Stimulated activated naive CD4-positive, alpha-beta T cell treated with Interleukin-2 at 50 U/mL for 16 hours (primary cell): ENCODE results near the gene OSTM1.

ENCODE experiments used
- DNase-seq: peaks from one replicate; lab custom pipeline; 2025; lab: John Stamatoyannopoulos, UW

OSTM1 gene

DNA sequence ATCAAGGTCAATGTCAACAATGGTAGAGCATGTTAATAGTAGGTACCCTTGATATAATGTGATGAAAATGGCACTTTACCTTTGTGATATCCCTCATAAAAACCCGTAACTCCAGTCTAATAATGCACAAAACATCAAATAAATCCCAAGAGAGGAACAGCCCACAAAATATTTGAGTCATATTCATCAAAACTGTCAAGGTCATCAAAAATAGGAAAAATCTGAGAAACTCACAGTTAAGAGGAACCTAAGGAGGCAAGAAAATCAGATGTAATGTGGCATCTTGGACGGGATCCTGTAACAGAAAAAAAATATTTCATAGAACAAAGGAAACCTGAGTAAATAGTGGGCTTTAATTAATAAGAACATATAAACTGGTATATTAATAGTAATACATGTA is 25.5 kb upstream of the OSTM1 start:
- no peak for DNase-seq

DNA sequence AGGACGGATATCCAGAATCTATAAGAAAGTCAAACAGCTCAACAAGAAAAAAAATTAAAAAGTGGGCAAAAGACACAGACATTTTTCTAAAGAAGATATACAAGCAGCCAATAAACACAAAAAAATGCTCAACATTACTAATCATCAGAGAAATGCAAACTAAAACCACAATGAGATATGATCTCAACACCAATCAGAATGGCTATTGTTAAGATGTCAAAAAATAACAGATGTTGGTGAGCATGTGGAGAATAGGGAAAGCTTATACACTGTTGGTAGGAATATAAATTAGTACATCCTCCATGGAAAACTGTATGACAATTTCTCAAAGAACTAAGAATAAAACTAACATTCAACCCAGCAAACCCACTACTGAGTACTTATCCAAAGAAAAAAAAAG is 23.3 kb upstream of the OSTM1 start:
- no peak for DNase-seq

DNA sequence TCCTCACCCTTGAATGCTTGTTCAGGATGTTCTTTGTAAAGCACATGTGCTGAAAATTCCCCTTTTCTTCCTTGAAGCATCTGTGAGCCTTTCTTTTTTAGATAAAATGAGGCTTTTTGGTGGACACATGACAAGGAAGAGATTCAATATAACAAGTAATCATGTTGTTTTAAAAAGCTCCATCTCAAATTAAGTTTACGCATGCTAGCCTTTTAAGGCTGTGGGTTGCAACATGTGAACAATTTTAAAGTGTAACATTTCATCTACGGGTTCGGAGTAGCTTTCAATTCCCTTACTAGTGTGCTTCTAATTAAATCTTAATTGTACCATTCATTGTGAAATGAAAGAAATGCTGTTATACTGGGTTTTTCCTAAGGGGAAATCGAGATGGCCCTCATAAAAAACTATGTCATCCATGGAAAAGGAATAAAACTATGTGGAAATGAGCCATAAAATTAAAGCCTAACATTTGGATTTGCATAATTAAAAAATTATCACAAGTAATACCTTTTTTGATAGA is 19.3 kb upstream of the OSTM1 start:
- DNase-seq, result no peak

DNA sequence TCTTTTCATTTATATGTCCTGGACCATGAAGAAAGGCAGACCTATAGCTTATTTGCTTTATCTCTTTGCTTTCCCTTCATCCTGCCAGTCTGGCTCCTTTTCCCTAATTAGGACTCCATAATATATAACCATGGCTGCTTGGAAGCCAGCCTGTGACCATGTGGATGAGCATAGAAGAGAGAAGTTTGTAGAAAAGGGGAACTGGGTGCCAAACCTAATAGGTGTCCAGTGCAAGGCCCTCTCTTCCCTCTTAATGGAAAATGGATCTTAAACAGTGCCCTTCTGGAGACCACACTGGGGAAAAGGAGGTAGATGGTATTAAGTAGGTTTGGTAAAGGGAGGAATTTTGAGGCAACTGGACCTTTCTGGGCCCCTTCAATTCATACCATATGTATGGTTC is 16.7 kb upstream of the OSTM1 start:
- DNase-seq, result no peak

DNA sequence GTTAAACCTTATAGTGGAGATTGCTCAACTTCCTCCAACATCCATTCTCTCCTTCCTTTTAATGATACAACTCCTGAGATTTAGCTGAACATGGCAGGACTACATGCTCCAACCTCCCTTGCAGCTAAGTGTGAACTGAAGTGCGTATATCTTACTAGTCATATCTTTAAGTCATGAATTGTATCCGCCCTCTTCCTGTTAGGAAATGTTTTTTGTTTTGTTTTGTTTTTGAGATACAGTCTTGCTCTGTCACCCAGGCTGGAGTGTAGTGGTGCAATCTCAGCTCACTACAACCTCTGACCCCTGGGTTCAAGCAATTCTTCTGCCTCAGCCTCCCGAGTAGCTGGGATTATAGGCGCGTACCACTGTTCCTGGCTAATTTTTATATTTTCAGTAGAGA is 8.8 kb upstream of the OSTM1 start:
- DNase-seq, result no peak

DNA sequence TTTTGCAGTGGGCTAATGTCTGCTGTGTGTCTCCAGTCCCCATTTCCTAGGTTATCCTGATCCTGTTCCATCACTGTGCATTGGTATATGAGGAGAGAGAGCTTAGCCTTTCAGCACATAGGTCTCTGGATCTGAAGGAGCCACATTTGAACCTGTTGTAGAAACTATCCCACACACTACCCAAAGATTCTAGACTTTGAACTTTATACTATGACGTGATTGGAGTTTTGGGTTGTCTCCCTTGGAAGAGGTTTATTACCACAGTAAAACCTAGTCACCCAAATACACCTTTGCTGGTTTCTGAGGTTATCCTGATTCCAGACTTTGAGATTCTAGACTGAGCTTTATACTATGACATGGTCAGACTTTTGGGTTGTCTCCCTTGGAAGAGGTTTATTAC is 8.0 kb upstream of the OSTM1 start:
- DNase-seq, result no peak

DNA sequence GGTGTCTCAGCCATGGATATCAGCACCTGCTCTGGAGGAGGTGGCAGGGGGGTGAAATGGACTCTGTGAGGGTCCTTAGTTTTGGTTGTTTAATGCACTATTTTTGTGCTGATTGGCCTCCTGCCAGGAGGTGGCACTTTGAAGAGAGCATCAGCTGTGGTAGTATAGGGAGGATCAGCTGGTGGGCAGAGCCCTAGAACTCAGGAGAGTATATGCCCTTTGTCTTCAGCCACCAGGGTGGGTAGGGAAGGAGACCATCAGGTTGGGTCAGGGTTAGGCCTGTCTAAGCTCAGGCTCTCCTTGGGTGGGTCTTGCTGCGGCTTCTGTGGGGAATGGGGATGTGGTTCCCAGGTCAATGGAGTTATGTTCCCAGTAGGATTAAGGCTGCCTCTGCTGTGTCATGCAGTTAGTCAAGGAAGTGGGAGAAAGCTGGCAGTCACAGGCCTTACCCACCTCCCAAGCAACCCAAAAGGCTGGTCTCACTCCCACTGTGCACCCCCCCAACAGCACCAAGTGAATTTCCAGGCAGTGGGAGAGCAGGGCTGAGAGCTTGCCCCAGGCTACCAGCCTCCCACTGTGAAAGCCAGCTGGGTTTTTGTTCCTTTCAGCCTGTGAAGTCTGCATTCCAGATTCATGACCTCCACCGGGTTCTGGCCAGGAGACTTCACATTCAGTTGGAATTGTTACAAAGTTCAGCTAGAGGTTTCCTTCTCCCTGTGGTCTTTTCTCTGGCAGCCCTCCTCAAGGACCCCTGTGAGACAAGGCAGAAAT is 5.7 kb upstream of the OSTM1 start:
- DNase-seq, result no peak

DNA sequence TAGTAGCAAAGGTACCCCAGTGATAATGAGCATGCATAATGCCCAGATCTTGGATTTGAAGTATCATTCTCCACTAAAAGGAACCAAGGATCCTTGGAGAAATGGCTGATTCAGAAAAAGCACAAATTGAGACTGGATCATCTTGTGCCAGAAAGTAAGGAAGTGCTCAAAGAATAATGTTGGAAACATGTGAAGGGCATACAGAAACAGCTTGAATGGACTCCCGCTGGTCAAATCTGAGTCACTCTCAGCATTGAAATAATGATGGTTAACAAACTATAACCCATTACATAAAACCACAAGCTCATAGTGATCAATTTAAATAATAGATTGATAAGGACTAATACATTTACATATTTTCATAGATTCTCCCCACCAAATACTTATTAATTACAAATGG is 3.6 kb upstream of the OSTM1 start:
- DNase-seq, result no peak

DNA sequence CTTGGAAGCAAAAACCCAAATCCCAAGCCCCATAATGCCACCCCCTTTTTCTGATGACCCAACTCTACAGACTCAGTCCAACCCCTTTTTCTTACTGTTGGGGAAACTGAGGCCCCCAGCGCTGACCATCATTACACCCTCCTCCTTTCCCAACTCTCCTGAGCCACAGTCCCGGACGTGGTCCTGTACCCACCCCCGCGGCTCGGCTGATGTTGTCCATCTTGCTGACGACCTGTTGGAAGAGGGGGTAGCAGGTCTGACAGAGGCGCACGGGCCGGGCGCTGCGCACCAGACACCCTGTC is 533 bp downstream of the OSTM1 start:
- DNase-seq, result no peak

DNA sequence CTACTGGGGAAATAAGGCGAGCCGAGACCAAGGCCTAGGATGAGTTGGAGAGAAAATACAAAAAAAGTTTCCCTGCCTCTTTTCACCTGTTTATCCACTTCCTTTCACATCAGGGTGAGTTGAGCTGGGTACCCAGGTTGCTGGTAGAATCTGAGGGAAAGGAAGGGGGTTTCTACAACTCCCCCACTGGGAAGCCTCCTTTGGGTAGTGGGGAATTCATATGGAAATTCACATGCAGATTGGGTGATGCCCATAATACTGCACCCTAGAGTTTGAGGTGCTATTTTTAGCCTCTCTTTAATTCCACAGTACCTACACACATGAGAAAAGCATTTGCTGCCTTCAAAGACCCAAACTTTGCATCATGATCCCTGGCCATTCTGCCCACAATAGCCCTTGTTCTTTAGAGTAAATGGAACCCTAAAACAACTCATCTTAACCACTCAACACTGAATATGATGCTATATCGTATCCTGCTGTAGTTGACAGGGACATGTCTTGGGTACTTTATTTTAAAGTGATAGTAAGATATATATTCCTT is 2.7 kb downstream of the OSTM1 start:
- no peak for DNase-seq

DNA sequence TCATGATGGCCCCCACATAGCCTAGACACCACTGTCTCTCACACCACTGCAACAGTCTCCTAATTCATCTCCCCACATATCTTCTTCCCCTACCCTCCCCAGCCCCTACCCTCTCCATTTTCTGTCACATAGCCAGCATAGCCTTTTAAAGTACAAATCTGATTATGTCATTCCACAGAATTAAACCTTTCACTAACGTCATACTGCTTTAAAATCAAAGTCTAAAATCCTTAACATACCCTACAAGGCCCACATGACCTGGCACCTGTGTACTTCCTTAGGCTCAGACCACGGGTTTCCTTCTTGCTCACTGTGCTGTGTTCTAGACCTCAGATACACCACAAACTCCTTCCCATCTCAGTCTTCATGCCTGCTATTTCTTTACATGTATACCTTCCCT is 5.9 kb downstream of the OSTM1 start:
- no peak for DNase-seq

DNA sequence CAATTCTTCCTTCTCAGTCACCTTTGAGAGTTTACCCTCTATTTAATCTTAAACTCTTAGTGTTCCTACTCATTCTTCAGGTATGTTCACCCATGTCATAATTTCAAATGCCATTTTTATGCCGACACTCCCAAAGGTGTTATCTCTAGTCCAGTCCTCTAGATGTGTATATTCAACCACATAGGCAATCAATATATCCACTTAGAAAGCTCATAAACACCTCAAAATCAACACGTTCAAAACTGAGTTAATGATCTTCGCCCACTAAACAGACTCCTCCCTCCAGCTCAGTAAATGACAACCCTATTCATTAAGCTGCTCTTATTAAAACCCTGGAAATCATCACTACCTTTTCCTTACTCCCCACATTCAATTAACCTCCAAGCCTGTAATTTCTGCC is 6.4 kb downstream of the OSTM1 start:
- DNase-seq, result no peak

DNA sequence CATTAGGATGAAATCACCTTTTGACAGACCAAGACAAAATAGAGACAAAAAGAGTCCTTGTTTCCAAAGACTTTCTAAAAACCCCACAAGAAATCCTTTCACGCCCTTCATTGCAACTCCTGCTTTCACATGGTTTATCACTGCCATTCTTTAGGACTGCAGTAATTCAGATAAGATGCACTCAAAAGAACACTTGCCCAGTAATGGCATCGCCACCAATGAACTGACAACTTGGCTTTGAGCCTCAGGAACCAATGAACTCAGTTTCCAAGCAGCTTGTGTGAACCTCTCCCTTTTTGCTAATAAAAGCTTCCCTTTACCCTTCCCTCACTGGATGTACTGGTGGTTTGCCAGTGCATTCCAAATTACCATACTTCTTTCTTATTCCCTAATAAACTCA is 21.8 kb downstream of the OSTM1 start:
- DNase-seq, result no peak

DNA sequence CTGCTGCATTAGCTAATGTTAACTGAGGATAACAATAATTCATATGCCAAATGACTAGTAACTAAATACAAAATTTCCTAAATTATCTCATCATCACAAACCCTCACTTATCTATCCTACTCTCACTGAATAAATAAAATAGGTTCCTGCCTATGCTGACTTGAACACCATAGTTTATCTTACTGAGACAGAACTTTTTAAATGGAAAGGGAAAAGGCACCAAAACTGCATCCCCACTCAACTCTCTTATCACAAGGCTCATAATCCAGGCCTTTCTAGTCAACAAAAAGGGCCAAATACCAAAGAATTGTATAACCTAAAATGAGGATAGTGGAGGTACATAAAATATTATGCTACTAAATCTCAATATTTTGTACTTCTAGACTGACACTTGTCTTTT is 23.1 kb downstream of the OSTM1 start:
- no peak for DNase-seq

DNA sequence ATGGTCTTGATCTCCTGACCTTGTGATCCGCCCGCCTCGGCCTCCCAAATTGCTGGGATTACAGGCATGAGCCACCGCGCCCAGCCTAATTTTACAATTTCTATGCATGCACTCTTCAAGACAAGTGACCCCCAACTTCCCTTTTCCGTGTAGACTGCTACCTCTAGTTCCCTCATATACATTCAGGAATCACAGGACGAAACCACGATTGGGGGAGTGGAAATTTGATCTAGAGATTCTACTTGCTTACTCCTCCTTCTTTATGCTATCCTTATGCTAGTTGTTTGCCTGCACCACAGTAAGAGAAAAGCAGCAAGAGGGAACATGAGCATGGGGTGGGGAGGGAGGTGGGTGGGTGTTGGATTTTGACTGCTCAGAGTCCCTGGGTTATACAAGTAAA is 34.9 kb downstream of the OSTM1 start:
- no peak for DNase-seq

DNA sequence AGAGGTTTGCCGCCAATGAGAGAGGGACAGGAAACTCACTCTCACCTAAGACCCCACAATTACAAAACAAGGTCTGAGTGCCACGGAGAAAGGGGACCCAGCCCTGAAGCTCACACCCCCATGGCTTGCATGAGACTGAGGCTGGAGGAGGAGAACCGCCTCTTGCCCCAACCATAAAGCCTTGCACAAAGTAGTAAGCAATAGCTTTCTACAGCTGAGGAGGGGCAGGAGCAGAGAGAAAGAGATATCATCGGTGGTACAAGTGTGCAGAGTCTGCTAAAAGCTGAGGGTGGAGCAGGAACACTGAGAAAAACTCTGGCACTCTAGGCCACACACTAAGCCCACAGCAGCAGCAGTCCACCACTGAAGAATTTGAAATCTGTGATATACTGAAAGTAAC is 37.7 kb downstream of the OSTM1 start:
- DNase-seq, result no peak

DNA sequence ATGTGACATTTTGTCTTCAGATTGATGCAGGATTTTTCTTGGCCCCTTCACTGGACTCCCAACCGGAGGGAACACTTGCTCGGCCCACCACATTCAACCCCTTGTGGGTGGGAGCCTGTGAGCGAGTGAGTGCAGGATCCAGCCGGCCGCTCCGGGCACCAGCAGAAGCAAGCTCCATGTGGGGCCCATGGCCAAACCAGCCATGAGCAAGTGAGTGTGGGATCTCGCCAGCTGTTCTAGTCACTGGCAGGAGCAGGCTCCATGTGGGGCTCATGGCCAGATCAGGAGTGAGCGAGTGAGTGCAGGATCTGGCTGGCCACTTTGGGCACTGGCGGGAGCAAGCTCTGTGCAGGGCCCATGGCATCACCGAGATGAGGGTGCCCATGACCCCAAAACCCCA is 42.6 kb downstream of the OSTM1 start:
- no peak for DNase-seq

DNA sequence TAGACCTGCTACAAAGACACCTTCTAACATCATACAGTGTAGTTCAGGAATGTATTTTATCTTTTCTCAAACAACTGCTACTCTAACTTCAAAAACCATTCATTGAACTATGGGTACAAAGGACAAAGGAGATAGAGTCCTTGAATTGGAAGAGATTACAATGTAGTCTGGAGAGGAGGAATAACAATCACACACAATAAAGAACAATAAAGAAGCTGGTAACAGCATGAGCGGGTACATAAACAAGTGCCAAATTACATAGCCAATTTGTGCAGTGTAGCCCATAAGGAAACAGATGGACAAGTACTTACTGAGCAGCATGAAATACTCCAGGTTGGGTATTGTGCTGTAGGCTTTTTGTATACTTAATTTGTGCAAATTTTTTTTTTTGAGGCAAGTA is 44.3 kb downstream of the OSTM1 start:
- DNase-seq, result no peak

DNA sequence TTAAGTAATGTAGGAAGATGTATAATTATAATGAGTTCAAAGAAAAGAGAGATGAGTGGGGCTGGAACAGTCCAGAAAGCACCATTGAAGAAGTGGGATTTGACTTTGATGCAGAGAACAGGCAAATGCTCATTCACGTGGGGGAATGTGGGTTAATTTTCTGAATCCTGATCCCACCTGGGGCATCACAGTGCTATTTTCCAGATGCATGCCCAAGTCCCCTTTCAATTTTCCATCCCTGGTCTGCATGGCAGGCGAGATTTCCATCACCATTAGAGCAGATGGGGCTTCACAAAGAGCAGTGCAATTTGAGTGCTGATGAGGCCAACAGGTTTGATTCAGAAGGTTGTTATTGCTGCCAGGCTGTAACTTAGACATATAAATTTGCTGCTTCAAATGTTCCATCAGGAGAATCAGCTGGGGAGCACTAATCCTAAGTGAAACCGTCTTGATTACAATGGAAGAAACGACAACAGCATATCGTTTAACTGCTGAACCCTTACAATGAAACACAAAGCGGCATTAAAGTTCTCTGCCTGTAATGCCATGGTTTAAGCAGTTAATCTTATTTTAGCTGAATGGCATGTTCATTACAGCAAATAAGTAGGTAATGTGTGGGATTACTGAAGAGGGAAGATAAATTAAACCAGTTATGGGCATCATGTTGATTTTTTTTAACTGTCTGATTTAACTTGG is 45.2 kb downstream of the OSTM1 start:
- no peak for DNase-seq

DNA sequence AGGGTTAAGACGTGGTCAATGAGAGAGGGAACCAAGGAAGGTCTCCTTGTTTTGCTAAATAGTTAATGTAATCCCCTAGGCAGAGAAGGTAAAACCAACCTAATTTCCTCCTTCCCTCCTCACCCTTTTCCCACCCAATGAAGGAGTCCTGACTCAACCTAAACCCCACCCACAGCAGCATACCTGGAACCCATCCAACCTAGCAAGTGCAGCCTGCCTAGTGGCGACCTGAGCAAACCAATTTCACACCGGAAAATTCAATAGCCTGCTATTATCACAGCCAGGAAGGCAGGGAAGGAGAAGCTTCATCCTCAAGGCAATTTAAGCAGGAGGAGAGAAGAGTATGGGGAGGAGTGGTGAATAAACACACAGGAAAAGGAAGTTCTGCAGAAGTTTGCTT is 46.9 kb downstream of the OSTM1 start:
- DNase-seq, result no peak

DNA sequence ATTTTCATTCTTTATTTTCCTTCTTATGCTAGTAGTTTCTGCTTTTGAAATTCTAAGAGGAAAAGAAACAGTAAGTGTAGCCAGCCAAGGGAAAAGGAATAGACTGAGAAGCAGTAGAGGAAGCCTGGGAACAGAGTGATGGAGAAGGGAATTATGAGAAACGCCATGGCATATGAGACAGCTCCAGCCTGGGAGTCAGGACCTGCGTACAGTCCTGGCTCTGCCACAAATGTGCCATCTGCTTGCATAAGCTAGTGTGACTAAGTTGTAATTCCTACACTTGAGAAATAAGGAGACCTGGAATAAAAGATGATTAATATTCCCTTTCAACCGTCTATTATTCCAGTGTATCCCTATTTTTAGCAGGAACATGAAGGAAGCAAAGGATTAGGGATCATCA is 47.5 kb downstream of the OSTM1 start:
- DNase-seq, result no peak

DNA sequence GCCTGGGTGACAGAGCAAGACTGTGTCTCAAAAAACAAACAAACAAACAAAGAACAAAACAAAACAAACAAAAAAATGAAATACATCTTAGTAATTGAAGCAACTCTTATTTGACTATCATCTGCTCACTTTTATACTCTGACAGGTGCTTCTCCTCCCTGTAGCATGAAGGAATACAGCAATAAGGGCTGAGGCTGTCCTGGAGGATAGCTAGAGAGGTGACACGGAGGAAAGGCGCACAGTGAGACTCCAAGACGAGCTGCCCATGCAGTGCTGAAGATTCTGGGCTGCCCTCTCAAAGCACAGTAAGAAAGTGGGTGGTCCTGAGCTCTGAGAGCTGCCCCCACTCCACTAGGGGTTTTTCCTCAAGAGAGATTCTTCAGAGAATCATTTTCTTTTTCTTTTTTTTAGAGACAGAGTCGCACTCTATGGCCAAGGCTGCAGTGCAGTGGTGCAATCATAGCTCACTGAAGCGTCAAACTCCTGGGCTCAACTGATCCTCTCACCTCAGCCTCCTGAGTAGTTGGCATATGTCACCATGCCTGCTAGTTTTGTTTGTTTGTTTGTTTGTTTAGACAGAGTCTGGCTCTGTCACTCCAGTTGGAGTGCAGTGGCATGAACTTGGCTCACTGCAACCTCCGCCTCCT is 50.0 kb downstream of the OSTM1 start:
- DNase-seq, result no peak

DNA sequence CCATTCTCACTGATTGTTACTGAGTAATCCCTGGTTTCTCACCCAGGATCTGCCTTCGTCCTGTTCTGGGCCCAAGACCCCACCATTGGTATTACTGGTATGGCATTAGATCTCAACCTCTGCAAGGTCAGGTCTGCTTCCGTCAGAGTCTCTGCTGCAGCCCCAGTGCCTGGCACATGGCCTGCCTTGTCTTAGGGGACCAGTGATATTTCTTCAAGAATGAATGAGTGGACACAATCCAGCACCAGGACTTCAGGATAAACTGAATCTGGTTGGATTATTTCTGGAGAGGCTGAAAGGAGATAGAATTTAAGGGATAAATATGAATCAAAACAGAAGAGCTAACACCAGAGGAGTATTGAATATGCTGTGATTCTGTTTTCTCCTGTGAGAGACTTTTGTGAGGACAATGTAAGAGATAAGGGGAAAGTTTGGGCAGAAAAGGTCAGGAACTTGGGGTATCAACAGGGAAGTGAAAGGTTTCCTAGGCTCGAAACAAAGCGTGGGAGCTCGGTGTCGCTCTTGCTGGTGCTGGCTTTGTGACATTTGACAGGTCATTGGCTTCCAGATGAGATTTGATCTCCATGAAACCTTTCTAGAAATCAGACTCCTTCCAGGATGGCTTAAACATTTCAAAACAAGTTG is 53.9 kb downstream of the OSTM1 start:
- DNase-seq, result no peak
